Erythroblast (primary cell): ENCODE measurements around the gene DDX60.

ENCODE experiments used
- GATA1 ChIP-seq: IDR thresholded peaks from 2 replicates; pipeline ENCODE4 v1.6.1; 2011; ENCODE audit warnings: low read depth, mild to moderate bottlenecking, control low read depth, low read length, moderate library complexity
- POLR2A ChIP-seq: IDR thresholded peaks from 2 replicates; pipeline ENCODE4 v1.6.1; 2011; ENCODE audit warnings: mild to moderate bottlenecking, low read length

GRCh38 chr4:168367065-168367464 lies 48.5 kb upstream of the DDX60 start:
- TF ChIP-seq POLR2A (no peak), GATA1 (no peak)
